OCI-LY7 (cell line): ENCODE measurements around the gene WDR73. TPM values are rescaled to one million over a fixed set of nuclear protein-coding genes. Genes with fewer than 3 reads are reported as not detected.

Experiments used
- BruUV-seq: library from RNA; stranded (reverse); fragments of 400-500 nt; replicated peaks from 2 replicates; lab custom pipeline; 2021; lab: Mats Ljungman, UMichigan
- CTCF ChIA-PET: fragments of 300-600 bp; sonication (Branson Sonifier 250); formaldehyde crosslinking; loops from one replicate; lab custom pipeline; 2022; ENCODE audit warnings: antibody characterized with exemption; ENCODE audit not compliant: unreplicated experiment; lab: Charles Lee
- POLR2A ChIA-PET: fragments of 300-600 bp; sonication (Branson Sonifier 250); formaldehyde crosslinking; loops from one replicate; lab custom pipeline; 2022; ENCODE audit warnings: antibody characterized with exemption; lab: Charles Lee
- DNase-seq: peaks from one replicate; pipeline ENCODE4 v3.0.0-alpha.2; 2015; ENCODE audit warnings: low spot score
- H2AFZ ChIP-seq: fragments of 200-600 bp; sonication (generic), shearing (Covaris generic); 2 replicates; pipeline ENCODE4 v1.6.1; 2014; ENCODE audit warnings: mild to moderate bottlenecking, antibody characterized with exemption, low read length, moderate library complexity
- H3K27ac ChIP-seq: fragments of 200-600 bp; sonication (generic); 2 replicates; pipeline ENCODE4 v1.5.1; 2014; ENCODE audit warnings: mixed run types, low read depth, mild to moderate bottlenecking, moderate library complexity, low read length, inconsistent platforms; ENCODE audit not compliant: poor library complexity, severe bottlenecking
- H3K36me3 ChIP-seq: fragments of 200-600 bp; sonication (generic); 2 replicates; pipeline ENCODE4 v1.6.1; 2014; ENCODE audit warnings: mild to moderate bottlenecking, antibody characterized with exemption, low read length, moderate library complexity, mixed read lengths; ENCODE audit not compliant: insufficient read depth
- H3K4me1 ChIP-seq: fragments of 200-600 bp; sonication (generic); 2 replicates; pipeline ENCODE4 v1.5.1; 2014; ENCODE audit warnings: mild to moderate bottlenecking, low read length; ENCODE audit not compliant: insufficient read depth, poor library complexity, severe bottlenecking
- H3K4me2 ChIP-seq: fragments of 200-600 bp; sonication (generic); 2 replicates; pipeline ENCODE4 v1.6.1; 2014; ENCODE audit warnings: mild to moderate bottlenecking, low read length
- H3K4me3 ChIP-seq: fragments of 200-600 bp; sonication (generic); 2 replicates; pipeline ENCODE4 v1.5.1; 2014; ENCODE audit warnings: mild to moderate bottlenecking, low read depth, low read length; ENCODE audit not compliant: poor library complexity, severe bottlenecking
- H3K79me2 ChIP-seq: fragments of 200-600 bp; sonication (generic); 2 replicates; pipeline ENCODE4 v1.6.1; 2016; ENCODE audit warnings: low read depth, mild to moderate bottlenecking, low read length, moderate library complexity, mixed read lengths; ENCODE audit not compliant: insufficient read depth
- H3K9me2 ChIP-seq: fragments of 200-600 bp; sonication (generic); 2 replicates; pipeline ENCODE4 v1.6.1; 2016; ENCODE audit warnings: mild to moderate bottlenecking, low read length, mixed read lengths; ENCODE audit not compliant: insufficient read depth
- H3K9me3 ChIP-seq: fragments of 200-600 bp; sonication (generic); 2 replicates; pipeline ENCODE4 v1.6.1; 2014; ENCODE audit warnings: mild to moderate bottlenecking, mixed run types, low read length, mixed read lengths
- H4K20me1 ChIP-seq: fragments of 200-600 bp; sonication (generic); 2 replicates; pipeline ENCODE4 v1.6.1; 2014; ENCODE audit warnings: mild to moderate bottlenecking, antibody characterized with exemption, low read length, moderate library complexity, mixed read lengths; ENCODE audit not compliant: insufficient read depth
- EZH2phosphoT487 ChIP-seq: fragments of 200-600 bp; sonication (generic); IDR thresholded peaks from 2 replicates; pipeline ENCODE4 v1.6.1; 2018; ENCODE audit warnings: low read depth, borderline replicate concordance, mild to moderate bottlenecking, mixed run types, antibody characterized with exemption, low read length, moderate library complexity, mixed read lengths
- intact Hi-C: fragments of 100-400 bp; cut with micrococcal nuclease; formaldehyde crosslinking; loops from one replicate; pipeline ENCODE4 v1.10.0; 2022; ENCODE audit not compliant: unreplicated experiment
- total RNA-seq, 2 experiments: library from RNA; depleted of rRNA in 1 of 2; stranded (reverse); fragments of >200 nt in 1 of 2; shearing (Covaris generic) in 1 of 2; gene quantifications; 2 replicates each; pipeline ENCODE4 v1.2.3, GENCODE V29; 2014 to 2022
- TF ChIP-seq, protein P1 (sequence below): fragments of 200-600 bp; sonication (generic); conservative IDR thresholded peaks from 2 replicates; pipeline ENCODE4 v1.5.1; 2014; ENCODE audit warnings: mild to moderate bottlenecking, antibody characterized with exemption, low read length, moderate library complexity, mixed read lengths

Gene WDR73
- total RNA-seq, 2 experiments from 2014 or later, result 28.7 to 38.1 TPM

GRCh38 chr15:84669726-84670125 lies 15.6 kb upstream of the WDR73 start:
- Histone ChIP-seq H3K79me2 (no peaks in the 10 kb centered on the region), H4K20me1 (no peaks in the 10 kb centered on the region), H3K9me2 (no peaks in the 10 kb centered on the region), H3K36me3 (peaks cover 67% of the 10 kb centered on the region), H2AFZ (no peak overlapping the region), H3K4me3 (no peak overlapping the region), H3K4me2 (no peak overlapping the region), H3K4me1 (no peaks in the 10 kb centered on the region), H3K9me3 (no peaks in the 10 kb centered on the region), H3K27ac (no peak overlapping the region)
- intact Hi-C loops, result no loop called here
- POLR2A ChIA-PET, result interaction anchor here (0.6 kb wide), 2 partner anchors 10 to 16 kb away, joined by 3 to 9 read pairs; no protein-coding TSS in a partner anchor
- TF ChIP-seq EZH2phosphoT487, result no peak
- TF ChIP-seq, protein P1, sequence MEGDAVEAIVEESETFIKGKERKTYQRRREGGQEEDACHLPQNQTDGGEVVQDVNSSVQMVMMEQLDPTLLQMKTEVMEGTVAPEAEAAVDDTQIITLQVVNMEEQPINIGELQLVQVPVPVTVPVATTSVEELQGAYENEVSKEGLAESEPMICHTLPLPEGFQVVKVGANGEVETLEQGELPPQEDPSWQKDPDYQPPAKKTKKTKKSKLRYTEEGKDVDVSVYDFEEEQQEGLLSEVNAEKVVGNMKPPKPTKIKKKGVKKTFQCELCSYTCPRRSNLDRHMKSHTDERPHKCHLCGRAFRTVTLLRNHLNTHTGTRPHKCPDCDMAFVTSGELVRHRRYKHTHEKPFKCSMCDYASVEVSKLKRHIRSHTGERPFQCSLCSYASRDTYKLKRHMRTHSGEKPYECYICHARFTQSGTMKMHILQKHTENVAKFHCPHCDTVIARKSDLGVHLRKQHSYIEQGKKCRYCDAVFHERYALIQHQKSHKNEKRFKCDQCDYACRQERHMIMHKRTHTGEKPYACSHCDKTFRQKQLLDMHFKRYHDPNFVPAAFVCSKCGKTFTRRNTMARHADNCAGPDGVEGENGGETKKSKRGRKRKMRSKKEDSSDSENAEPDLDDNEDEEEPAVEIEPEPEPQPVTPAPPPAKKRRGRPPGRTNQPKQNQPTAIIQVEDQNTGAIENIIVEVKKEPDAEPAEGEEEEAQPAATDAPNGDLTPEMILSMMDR, result no peak
- DNase-seq, result no peak
- CTCF ChIA-PET, result no interaction called here
- BruUV-seq, result no TSS peak

GRCh38 chr15:84668221-84668982 lies 14.3 kb upstream of the WDR73 start:
- no peak overlapping the region for H3K4me3 ChIP-seq
- peaks cover 60% of the 10 kb centered on the region for H3K36me3 ChIP-seq
- TF ChIP-seq, protein P1, result no peak
- TF ChIP-seq EZH2phosphoT487, result no peak
- H3K79me2 ChIP-seq, result no peaks in the 10 kb centered on the region
- ChIA-PET POLR2A (no interaction called here), CTCF (no interaction called here)
- intact Hi-C loops, result no loop called here
- H3K9me3 ChIP-seq, result no peaks in the 10 kb centered on the region
- H2AFZ ChIP-seq, result no peak overlapping the region
- BruUV-seq, result no TSS peak
- no peaks in the 10 kb centered on the region for H4K20me1 ChIP-seq
- no peaks in the 10 kb centered on the region for H3K9me2 ChIP-seq
- H3K4me1 ChIP-seq, result no peaks in the 10 kb centered on the region
- no peak for DNase-seq
- H3K27ac ChIP-seq, result no peak overlapping the region
- H3K4me2 ChIP-seq, result no peak overlapping the region

DNA sequence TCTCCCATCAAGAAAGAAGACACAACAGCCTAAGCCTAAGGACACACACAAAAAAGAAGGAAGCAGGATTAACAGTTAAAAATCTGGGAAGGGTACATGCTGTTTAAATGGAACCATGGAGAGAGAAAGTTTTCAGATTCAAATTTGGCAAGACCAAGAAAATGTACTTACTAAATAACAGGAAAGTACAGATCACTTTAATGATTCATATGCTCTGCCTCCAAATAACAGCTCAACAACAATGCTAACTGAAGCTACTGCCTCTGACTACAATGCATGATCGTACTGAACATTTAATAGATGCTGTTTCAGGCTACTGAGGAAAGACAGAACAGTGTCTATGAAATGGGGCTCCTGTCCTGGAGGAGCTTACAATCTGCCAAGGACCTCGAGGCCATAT lies 12.3 kb upstream of the WDR73 start:
- H2AFZ ChIP-seq, result no peak overlapping the region
- H3K9me2 ChIP-seq, result no peaks in the 10 kb centered on the region
- POLR2A ChIA-PET, result interaction anchor here (0.6 to 1.1 kb wide), 2 partner anchors 11 to 25 kb away, joined by 3 to 4 read pairs; no protein-coding TSS in a partner anchor
- H3K4me2 ChIP-seq, result no peak overlapping the region
- H3K9me3 ChIP-seq, result no peaks in the 10 kb centered on the region
- H3K4me3 ChIP-seq, result no peak overlapping the region
- DNase-seq, result no peak
- no peaks in the 10 kb centered on the region for H4K20me1 ChIP-seq
- intact Hi-C loops, result no loop called here
- peaks cover 57% of the 10 kb centered on the region for H3K36me3 ChIP-seq
- H3K27ac ChIP-seq, result no peak overlapping the region
- TF ChIP-seq, protein P1, result no peak
- TF ChIP-seq EZH2phosphoT487, result no peak
- no peaks in the 10 kb centered on the region for H3K79me2 ChIP-seq
- CTCF ChIA-PET, result no interaction called here
- no TSS peak for BruUV-seq
- no peaks in the 10 kb centered on the region for H3K4me1 ChIP-seq
